IPS DF 4.7 (cell line): ENCODE data around the gene ENG.
"Not testable (repeated sequence)": the region's sequence is repeated elsewhere in the genome, so short reads cannot be mapped to it uniquely, and the experiment has no call there.

Experiments used
- DNase-seq: peaks from one replicate; pipeline ENCODE4 v3.0.0-alpha.2; 2013; ENCODE audit warnings: low spot score; ENCODE audit errors: extremely low read depth

The ENG gene

DNA sequence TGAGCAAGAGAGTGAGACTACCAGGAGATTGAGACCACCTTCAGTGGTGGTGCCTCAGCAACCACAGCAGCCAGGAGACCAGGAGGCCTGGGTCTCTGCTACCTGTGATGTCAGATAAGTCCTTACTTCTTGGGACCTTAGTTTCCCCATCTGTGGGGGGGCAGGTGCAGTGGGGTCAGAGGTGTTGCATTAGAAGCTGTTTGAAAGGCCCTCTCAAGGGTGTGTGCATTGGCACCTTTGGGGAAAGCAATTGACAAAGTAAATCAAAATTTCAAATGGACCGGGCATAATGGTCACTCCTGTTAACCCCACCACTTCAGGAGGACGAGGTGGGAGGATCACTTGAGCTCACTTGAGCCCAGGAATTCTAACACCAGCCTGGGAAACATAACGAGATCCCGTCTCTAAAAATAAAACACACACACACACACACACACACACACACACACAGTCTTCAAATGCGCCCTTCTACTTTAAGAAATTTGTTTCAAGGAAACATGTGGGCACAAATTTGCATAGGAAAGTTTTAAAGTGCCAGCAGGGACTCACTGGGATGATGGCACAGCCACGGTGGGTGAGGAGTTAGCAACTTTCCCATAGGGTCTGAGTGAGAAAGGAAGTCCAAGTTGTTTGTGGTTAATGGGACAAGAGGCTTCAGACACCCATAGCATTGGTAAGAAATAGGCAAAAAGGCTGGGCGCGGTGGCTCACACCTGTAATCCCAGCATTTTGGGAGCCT lies 24.4 kb upstream of the ENG start:
- no peak for DNase-seq

DNA sequence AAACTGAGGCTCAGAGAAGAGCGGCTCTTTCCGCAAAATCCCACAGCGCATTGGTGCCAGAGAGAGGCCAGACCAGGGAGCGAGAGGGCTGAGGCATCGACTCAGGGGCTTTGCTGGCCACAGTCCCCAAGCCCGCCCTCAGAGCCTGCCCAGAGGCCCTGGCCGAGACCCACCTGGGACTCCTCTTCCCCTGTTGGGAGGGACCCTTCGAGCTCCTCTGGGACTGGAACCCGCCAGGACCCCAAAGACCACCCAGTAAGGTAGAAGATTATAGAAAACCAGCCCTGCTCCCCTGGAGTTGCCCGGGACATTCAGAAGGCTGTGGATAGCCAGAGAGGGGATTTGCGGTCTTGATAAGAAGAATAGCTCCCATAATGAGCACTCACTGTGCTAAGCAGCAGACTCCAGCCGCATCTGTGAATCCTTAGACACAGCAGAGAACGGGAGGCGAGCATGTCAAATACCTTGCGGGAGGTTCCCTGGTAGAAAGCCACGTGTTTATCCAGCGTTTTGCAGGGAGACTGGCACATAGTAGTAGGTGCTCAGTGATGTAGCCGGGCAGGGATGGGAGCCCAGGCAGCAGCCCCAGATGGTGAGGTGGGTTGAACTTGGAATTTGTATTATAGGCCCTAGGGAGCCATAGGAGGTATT lies 23.7 kb upstream of the ENG start:
- DNase-seq, result no peak

- no peak for DNase-seq
Observed at GRCh38 chr9:127877566-127877998, 23.1 kb upstream of the ENG start, which contains the start of gene AK1. Gene AK1 (minus strand): TSS chr9:127877675. CDS start chr9:127874617, 3,058 bp downstream.

- DNase-seq, result no peak
Observed at GRCh38 chr9:127876764-127877562, 22.5 kb upstream of the ENG start.

DNA sequence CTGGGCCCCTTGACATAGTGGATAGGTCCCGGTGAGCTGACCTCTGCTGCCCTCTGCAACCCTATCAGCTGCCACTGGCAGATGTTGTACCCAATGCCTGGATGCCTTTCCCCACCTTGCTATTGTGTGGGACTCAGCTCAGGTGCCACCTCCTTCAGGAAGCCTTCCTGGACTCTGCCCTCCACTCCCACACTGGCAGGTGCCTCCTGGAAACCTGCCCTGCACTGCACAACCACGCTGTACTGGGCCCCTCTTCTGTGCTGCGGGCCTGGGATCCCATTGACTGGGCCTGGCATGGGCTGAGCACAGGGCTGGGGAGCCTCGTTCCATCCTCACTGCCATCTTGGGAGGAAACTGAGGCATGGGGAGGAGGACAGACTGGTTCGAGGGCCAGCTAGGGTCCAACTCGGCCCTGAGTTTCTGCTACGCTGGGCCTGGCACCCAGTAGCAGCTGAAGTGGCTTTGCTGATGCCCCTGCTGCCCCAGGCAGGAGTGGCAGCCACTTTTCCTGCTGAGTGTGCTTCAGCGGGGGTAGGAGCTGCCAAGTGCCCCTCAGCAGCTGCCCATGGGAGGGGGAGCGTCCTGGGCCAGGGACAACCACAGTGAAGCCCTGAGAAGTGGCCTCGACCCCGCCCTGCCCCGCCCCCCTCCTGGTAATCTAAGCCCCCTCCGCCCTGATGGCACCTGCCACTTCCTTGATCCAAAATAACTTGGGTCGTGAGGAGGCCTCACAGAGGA lies 21.7 kb upstream of the ENG start:
- no peak for DNase-seq

DNA sequence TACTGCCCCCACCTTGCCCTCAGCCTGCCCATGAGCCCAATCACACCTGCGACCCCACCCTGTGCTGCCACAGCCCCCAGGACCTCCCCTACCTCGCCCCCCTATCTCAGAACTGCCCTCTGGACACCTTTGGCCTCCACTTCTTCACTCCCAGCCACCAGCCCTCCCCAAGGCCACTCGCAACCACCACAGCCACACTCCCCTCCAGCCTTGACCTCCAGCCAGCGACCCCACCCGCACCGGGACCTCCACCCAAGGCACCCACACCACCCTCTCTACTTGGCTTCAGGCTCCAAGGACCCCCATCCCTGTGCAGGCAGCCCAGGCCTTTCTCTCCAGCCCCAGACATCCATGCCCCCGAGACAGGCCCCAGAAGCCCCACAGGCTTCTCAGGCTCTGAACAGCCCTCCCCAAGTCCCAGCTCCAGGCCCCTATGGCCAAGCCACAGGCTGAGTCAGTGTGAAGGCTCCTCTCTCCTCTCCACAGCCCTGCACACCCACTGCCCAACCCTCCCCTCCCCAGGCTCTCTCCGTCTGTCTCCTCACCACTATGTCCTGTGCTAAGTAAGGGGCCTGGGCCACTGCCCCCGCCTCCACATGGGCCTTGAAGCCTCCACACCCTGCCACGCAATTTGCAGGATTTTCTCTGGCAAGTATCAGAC lies 21.0 kb upstream of the ENG start:
- DNase-seq, result no peak

GRCh38 chr9:127874301-127875221 lies 20.1 kb upstream of the ENG start:
- DNase-seq, result no peak

DNA sequence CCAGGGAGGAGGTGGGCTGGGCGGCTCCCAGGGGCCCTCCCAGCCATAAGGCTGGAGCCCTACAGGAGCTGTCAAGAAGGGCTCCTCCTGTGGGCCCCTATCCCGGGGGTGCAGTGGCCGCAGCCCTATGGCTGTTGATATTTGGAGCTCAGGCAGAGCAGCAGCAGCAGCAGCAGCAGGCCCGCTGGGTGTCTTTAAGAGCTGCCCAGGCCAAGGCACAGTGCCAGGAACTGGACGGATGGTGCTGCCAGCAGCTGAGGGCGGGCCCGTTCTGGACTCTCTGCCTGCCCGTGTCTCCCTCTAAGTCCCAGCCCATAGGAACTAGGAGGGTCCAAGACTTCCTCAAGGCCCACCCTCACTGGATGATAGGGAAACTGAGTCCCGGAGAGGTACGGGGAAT lies 19.4 kb upstream of the ENG start:
- no peak for DNase-seq

GRCh38 chr9:127873223-127873691 lies 18.8 kb upstream of the ENG start:
- DNase-seq, result no peak

GRCh38 chr9:127872369-127873222 lies 18.1 kb upstream of the ENG start:
- no peak for DNase-seq

GRCh38 chr9:127871531-127871930 lies 17.1 kb upstream of the ENG start:
- DNase-seq, result no peak

DNA sequence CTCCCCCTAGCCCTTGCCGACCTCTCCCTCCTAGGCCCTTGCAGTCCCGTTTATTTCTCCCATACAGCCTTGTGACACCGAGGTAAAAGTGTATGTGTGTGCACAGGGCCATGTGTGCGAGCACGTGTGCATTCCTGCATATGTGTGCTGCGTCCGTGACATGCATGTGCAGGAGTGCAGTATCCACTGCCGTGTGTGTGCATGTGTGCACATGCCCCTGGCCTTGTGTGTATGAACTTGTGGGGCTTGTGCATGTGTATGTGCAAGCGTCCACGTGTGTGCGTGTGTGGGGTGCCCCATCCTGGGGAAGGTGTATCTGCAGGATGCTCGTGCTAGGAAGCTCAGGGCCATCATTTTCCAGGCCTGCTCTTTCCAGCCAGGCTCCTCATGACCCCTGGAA lies 16.4 kb upstream of the ENG start:
- DNase-seq, result no peak

- not testable (repeated sequence) for DNase-seq
Observed at GRCh38 chr9:127870153-127870491, 15.7 kb upstream of the ENG start.

GRCh38 chr9:127869310-127870152 lies 15.1 kb upstream of the ENG start:
- peak; percentile 41 for DNase-seq

GRCh38 chr9:127868278-127868902 lies 13.9 kb upstream of the ENG start:
- no peak for DNase-seq

- DNase-seq, result no peak
Observed at GRCh38 chr9:127867356-127868277, 13.2 kb upstream of the ENG start.
